CD14-positive monocyte (primary cell): ENCODE results near the gene GNL1. TPM values are rescaled to one million over a fixed set of nuclear protein-coding genes. Genes with fewer than 3 reads are reported as not detected.

Experiments
- DNase-seq, 3 donors: peaks; one replicate each; pipeline ENCODE4 v3.0.0-alpha.2; 2011 to 2022
- H2AFZ ChIP-seq: 2 replicates; pipeline ENCODE4 v1.6.0; 2012; ENCODE audit warnings: mild to moderate bottlenecking, low read depth, low read length, inconsistent platforms; ENCODE audit not compliant: insufficient read depth, poor library complexity, severe bottlenecking
- H3K27ac ChIP-seq, 2 donors: 1 replicate in 1 of 2; 2 replicates in 1 of 2; pipeline ENCODE4 v1.5.1; 2012 to 2013; ENCODE audit warnings: low read length in 2 of 2, control low read depth in 1 of 2, inconsistent platforms in 1 of 2, low read depth in 1 of 2, mild to moderate bottlenecking in 1 of 2
- H3K27me3 ChIP-seq, 2 donors: one replicate each; pipeline versions ENCODE4 v1.6.0 to v1.6.1; 2011 to 2013; ENCODE audit warnings: low read length in 2 of 2; ENCODE audit not compliant: control insufficient read depth in 2 of 2, insufficient read depth in 2 of 2
- H3K36me3 ChIP-seq, 2 donors: replicated peaks in 1 of 2; 1 replicate in 1 of 2; 2 replicates in 1 of 2; pipeline versions ENCODE4 v1.5.1 to v1.6.1; 2012 to 2013; ENCODE audit warnings: low read length in 2 of 2, control low read depth in 1 of 2, inconsistent platforms in 1 of 2, mild to moderate bottlenecking in 1 of 2; ENCODE audit not compliant: insufficient read depth in 2 of 2, control insufficient read depth in 1 of 2
- H3K4me1 ChIP-seq, 2 donors: 1 replicate in 1 of 2; 2 replicates in 1 of 2; pipeline versions ENCODE4 v1.5.1 to v1.6.1; 2012 to 2013; ENCODE audit warnings: low read length in 2 of 2, control low read depth in 1 of 2, inconsistent platforms in 1 of 2, mild to moderate bottlenecking in 1 of 2, moderate library complexity in 1 of 2; ENCODE audit not compliant: insufficient read depth in 2 of 2, control insufficient read depth in 1 of 2
- H3K4me2 ChIP-seq: replicated peaks from 2 replicates; pipeline ENCODE3; 2012; ENCODE audit warnings: low read length, moderate library complexity, mild to moderate bottlenecking; ENCODE audit not compliant: poor library complexity, severe bottlenecking; ENCODE audit errors: extremely low read depth
- H3K4me3 ChIP-seq, 3 experiments: fragments of 200-600 bp in 1 of 3; sonication (generic) in 1 of 3; replicated peaks in 1 of 3; 1 replicate in 2 of 3; 2 replicates in 1 of 3; pipeline ENCODE4 v1.5.1; 2011 to 2013; ENCODE audit warnings: low read length in 3 of 3, mild to moderate bottlenecking in 3 of 3, control low read depth in 2 of 3, low read depth in 2 of 3, inconsistent platforms in 1 of 3, moderate library complexity in 1 of 3
- H3K79me2 ChIP-seq: 2 replicates; pipeline ENCODE4 v1.6.0; 2012; ENCODE audit warnings: mild to moderate bottlenecking, control low read depth, inconsistent platforms, low read length, moderate library complexity; ENCODE audit not compliant: insufficient read depth
- H3K9ac ChIP-seq: 2 replicates; pipeline ENCODE4 v1.6.0; 2017; ENCODE audit warnings: low read length, mild to moderate bottlenecking; ENCODE audit not compliant: insufficient read depth, poor library complexity, severe bottlenecking
- H3K9me3 ChIP-seq, 2 donors: replicated peaks in 1 of 2; 1 replicate in 1 of 2; 2 replicates in 1 of 2; pipeline versions ENCODE4 v1.5.1 to v1.6.1; 2012 to 2013; ENCODE audit warnings: low read length in 2 of 2, control low read depth in 1 of 2; ENCODE audit not compliant: control insufficient read depth in 1 of 2, insufficient read depth in 1 of 2
- H4K20me1 ChIP-seq: 2 replicates; pipeline ENCODE4 v1.6.0; 2012; ENCODE audit warnings: mild to moderate bottlenecking, low read length, control low read depth, moderate library complexity; ENCODE audit not compliant: insufficient read depth
- H3K27ac Mint-ChIP-seq, 7 donors: one replicate each; pipeline ENCODE4 v1.8.0; 2020; ENCODE audit warnings: mild to moderate bottlenecking in 7 of 7, mixed read lengths in 7 of 7, moderate library complexity in 6 of 7, inconsistent platforms in 2 of 7
- H3K27me3 Mint-ChIP-seq, 3 donors: one replicate each; pipeline ENCODE4 v1.8.0; 2021 to 2022; ENCODE audit warnings: low read depth in 3 of 3, mild to moderate bottlenecking in 3 of 3, mixed read lengths in 3 of 3, moderate library complexity in 3 of 3, inconsistent platforms in 1 of 3
- H3K36me3 Mint-ChIP-seq, 2 donors: one replicate each; pipeline ENCODE4 v1.8.0; 2020; ENCODE audit warnings: mixed read lengths in 2 of 2, inconsistent platforms in 1 of 2, mild to moderate bottlenecking in 1 of 2
- H3K4me1 Mint-ChIP-seq: one replicate; pipeline ENCODE4 v1.8.0; 2020; ENCODE audit warnings: mild to moderate bottlenecking, mixed read lengths
- H3K4me3 Mint-ChIP-seq, 2 donors: one replicate each; pipeline ENCODE4 v1.8.0; 2020; ENCODE audit warnings: mild to moderate bottlenecking in 2 of 2, mixed read lengths in 2 of 2, moderate library complexity in 1 of 2
- H3K9me3 Mint-ChIP-seq, 7 donors: one replicate each; pipeline ENCODE4 v1.8.0; 2020 to 2022; ENCODE audit warnings: mixed read lengths in 7 of 7, mild to moderate bottlenecking in 6 of 7, moderate library complexity in 6 of 7, inconsistent platforms in 2 of 7
- WGBS: methylation state at CpG from one replicate; pipeline ENCODE4 v1.1.5; 2013; ENCODE audit warnings: missing lambda C conversion rate; ENCODE audit not compliant: insufficient coverage; 5-methylcytosine and 5-hydroxymethylcytosine counted together
- intact Hi-C, 2 donors: fragments of 100-400 bp; cut with micrococcal nuclease; formaldehyde crosslinking; loops; one replicate each; pipeline versions ENCODE4 v1.15.0 to v1.15.1; 2023
- polyA plus RNA-seq, 3 donors: library from polyadenylated mRNA; depleted of rRNA in 1 of 3; unstranded in 2 of 3; stranded (reverse) in 1 of 3; fragments of 300-500 nt in 2 of 3; fragments of >200 nt in 1 of 3; fragmentation: Illumina TruSeq in 2 of 3; gene quantifications; 1 replicate in 2 of 3; 2 replicates in 1 of 3; pipeline ENCODE4 v1.2.3, GENCODE V29; 2012 to 2021
- TF ChIP-seq, protein P1 (sequence below): fragments of 200-600 bp; IDR thresholded peaks from one replicate; pipeline ENCODE4 v1.8.0; 2022; ENCODE audit warnings: antibody characterized with exemption, mild to moderate bottlenecking

The GNL1 gene
- polyA plus RNA-seq, 3 donors, result 10.3 to 13.4 (median 12.9) TPM

- Mint-ChIP-seq H3K4me3 (peak overlapping the region; percentile 79 to 88), H3K27me3 (no peaks in the 10 kb centered on the region), H3K36me3 (no peaks in the 10 kb centered on the region), H3K9me3 (peaks cover 2 to 14% (median 6%) of the 10 kb centered on the region in 7 donors), H3K27ac (peak overlapping the region; percentile 97 to 100 (median 99)), H3K4me1 (peaks cover 36% of the 10 kb centered on the region)
- no peaks in the 10 kb centered on the region for H3K36me3 ChIP-seq
- H3K27me3 ChIP-seq, result no peaks in the 10 kb centered on the region
- peak overlapping the region; percentile 22 to 76 (median 35) for H3K4me3 ChIP-seq
- WGBS, result under 1% methylated on average over 25 of the region's 33 CpGs
- H3K79me2 ChIP-seq, result no peaks in the 10 kb centered on the region
- H3K4me1 ChIP-seq, result peaks cover 37 to 42% of the 10 kb centered on the region in 2 donors
- DNase-seq, result peak; percentile 98 to 99 (median 99)
- peak overlapping the region; percentile 96 to 99 for H3K27ac ChIP-seq
- no peaks in the 10 kb centered on the region for H4K20me1 ChIP-seq
- TF ChIP-seq, protein P1, sequence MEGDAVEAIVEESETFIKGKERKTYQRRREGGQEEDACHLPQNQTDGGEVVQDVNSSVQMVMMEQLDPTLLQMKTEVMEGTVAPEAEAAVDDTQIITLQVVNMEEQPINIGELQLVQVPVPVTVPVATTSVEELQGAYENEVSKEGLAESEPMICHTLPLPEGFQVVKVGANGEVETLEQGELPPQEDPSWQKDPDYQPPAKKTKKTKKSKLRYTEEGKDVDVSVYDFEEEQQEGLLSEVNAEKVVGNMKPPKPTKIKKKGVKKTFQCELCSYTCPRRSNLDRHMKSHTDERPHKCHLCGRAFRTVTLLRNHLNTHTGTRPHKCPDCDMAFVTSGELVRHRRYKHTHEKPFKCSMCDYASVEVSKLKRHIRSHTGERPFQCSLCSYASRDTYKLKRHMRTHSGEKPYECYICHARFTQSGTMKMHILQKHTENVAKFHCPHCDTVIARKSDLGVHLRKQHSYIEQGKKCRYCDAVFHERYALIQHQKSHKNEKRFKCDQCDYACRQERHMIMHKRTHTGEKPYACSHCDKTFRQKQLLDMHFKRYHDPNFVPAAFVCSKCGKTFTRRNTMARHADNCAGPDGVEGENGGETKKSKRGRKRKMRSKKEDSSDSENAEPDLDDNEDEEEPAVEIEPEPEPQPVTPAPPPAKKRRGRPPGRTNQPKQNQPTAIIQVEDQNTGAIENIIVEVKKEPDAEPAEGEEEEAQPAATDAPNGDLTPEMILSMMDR, result no peak
- H3K9me3 ChIP-seq, result peaks cover 0 to 3% of the 10 kb centered on the region in 2 donors
- intact Hi-C loops, result loop anchor here in 1 of 2 donors (2.0 kb wide), 1 partner anchor 15 kb away; no protein-coding TSS in a partner anchor
- H3K9ac ChIP-seq, result peak overlapping the region; percentile 80
- peak overlapping the region; percentile 30 for H2AFZ ChIP-seq
- peak overlapping the region; percentile 77 for H3K4me2 ChIP-seq
Observed at GRCh38 chr6:30515944-30516753, 40.1 kb downstream of the GNL1 start.

DNA sequence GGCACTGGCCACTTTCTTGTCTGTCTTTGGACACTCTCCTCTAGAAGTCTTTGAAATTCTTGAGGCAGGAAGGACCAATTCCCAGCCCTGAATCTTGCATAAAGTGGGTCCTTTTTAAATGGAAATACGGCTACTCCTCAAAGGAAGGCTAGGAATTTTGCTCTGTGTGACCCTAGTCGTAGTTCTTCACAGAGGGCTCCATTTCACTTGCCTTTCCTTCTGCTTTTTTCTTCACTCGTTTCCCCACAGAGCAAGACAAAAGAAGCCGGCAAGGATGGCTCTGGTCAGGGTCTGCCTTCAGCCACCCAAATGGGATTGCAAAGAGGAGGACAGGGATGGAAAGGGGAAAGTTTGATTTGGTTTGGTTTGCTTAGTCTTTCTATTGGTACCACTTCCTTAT, 41.2 kb downstream of the GNL1 start:
- Histone ChIP-seq H3K4me1 (peaks cover 48 to 53% of the 10 kb centered on the region in 2 donors), H3K9ac (no peak overlapping the region), H3K36me3 (no peaks in the 10 kb centered on the region), H4K20me1 (no peaks in the 10 kb centered on the region), H3K9me3 (peaks cover 0 to 3% of the 10 kb centered on the region in 2 donors), H3K4me3 (peak overlapping the region in 1 of 3 experiments; percentile 76), H2AFZ (peak overlapping the region; percentile 74), H3K79me2 (no peaks in the 10 kb centered on the region), H3K4me2 (peak overlapping the region; percentile 77), H3K27me3 (no peaks in the 10 kb centered on the region), H3K27ac (peak overlapping the region; percentile 56 to 96)
- intact Hi-C loops, result loop anchor here in 1 of 2 donors (2.0 kb wide), 1 partner anchor 16 kb away; no protein-coding TSS in a partner anchor
- no peak for DNase-seq
- no peaks in the 10 kb centered on the region for H3K27me3 Mint-ChIP-seq
- WGBS, result no CpG with 5 or more reads among the region's 4 CpGs
- TF ChIP-seq, protein P1, result no peak
- H3K9me3 Mint-ChIP-seq, result peaks cover 2 to 14% (median 6%) of the 10 kb centered on the region in 7 donors
- H3K4me3 Mint-ChIP-seq, result peak overlapping the region; percentile 79 to 88
- peaks cover 45% of the 10 kb centered on the region for H3K4me1 Mint-ChIP-seq
- no peaks in the 10 kb centered on the region for H3K36me3 Mint-ChIP-seq
- peak overlapping the region; percentile 97 to 100 (median 99) for H3K27ac Mint-ChIP-seq
